K562 (cell line): Measurements from ENCODE around the gene LCE1D. TPM values are rescaled to one million over a fixed set of nuclear protein-coding genes. Genes with fewer than 3 reads are reported as not detected.
A peak's percentile ranks its signal among the peaks of the same experiment; 100 is the strongest.

ENCODE experiments used
- ATAC-seq: fragments of 200-7000 bp; cut with Tn5 transposase; 3 replicates; pipeline ENCODE4 v1.9.1; 2020; ENCODE audit warnings: moderate library complexity
- BruUV-seq: library from RNA; stranded (reverse); fragments of 400-500 nt; replicated peaks from 2 replicates; lab custom pipeline; 2021; lab: Mats Ljungman, UMichigan
- CTCF ChIA-PET: fragments of 300-600 bp; formaldehyde crosslinking; extraction: SDS; loops from one replicate; lab custom pipeline; 2021; ENCODE audit warnings: low intra/inter-chr PET ratio; lab: Yijun Ruan, JAX
- POLR2A ChIA-PET: fragments of 300-600, 350-650 bp; sonication (Branson Sonifier 250); formaldehyde crosslinking; extraction: SDS; loops from one replicate; lab custom pipeline; 2021; ENCODE audit warnings: antibody characterized with exemption, inconsistent platforms; lab: Yijun Ruan, JAX
- DNase-seq, 4 experiments: peaks; one replicate each; pipeline versions ENCODE4 v3.0.0 to v3.0.0-alpha.2; 2011 to 2018; ENCODE audit warnings: low spot score in 3 of 4, mixed read lengths in 3 of 4; ENCODE audit errors: extremely low read depth in 1 of 4
- FAIRE-seq: peaks from 2 replicates; lab custom pipeline; 2011; peaks lifted over from hg19 to GRCh38; lab: Jason Lieb, UNC
- H2AFZ ChIP-seq: 2 replicates; pipeline ENCODE4 v1.6.0; 2011; ENCODE audit warnings: low read depth, low read length, control low read depth, inconsistent platforms
- H3K27ac ChIP-seq: fragments of 200-600 bp; 3 replicates; pipeline ENCODE4 v1.8.0; 2011; ENCODE audit warnings: low read depth, mild to moderate bottlenecking, control low read depth, inconsistent platforms, low read length, moderate library complexity, mixed read lengths; ENCODE audit errors: extremely low read depth
- H3K27me3 ChIP-seq, 2 experiments: fragments of 300-600 bp in 1 of 2; 2 replicates in 1 of 2; 3 replicates in 1 of 2; pipeline versions ENCODE4 v1.6.0 to v1.8.0; 2011; ENCODE audit warnings: inconsistent platforms in 2 of 2, low read length in 2 of 2, mild to moderate bottlenecking in 1 of 2, mixed read lengths in 1 of 2, moderate library complexity in 1 of 2; ENCODE audit not compliant: control insufficient read depth in 2 of 2, insufficient read depth in 2 of 2
- H3K36me3 ChIP-seq: fragments of 300-600 bp; 3 replicates; pipeline ENCODE4 v1.8.0; 2011; ENCODE audit warnings: mild to moderate bottlenecking, low read length, inconsistent platforms; ENCODE audit not compliant: control insufficient read depth, insufficient read depth
- H3K4me1 ChIP-seq, 2 experiments: fragments of 200-600 bp in 1 of 2; replicated peaks in 1 of 2; 2 replicates in 1 of 2; 3 replicates in 1 of 2; pipeline versions ENCODE4 v1.5.1 to v1.8.0; 2011; ENCODE audit warnings: inconsistent platforms in 2 of 2, low read length in 2 of 2, mild to moderate bottlenecking in 1 of 2, mixed read lengths in 1 of 2, moderate library complexity in 1 of 2; ENCODE audit not compliant: control insufficient read depth in 2 of 2, insufficient read depth in 2 of 2
- H3K4me2 ChIP-seq: 2 replicates; pipeline ENCODE4 v1.6.1; 2011; ENCODE audit warnings: low read length, control low read depth, inconsistent platforms, mixed read lengths; ENCODE audit not compliant: insufficient read depth
- H3K4me3 ChIP-seq: fragments of 200-600 bp; sonication (generic), shearing (Covaris generic); 2 replicates; pipeline ENCODE4 v1.5.1; 2016; ENCODE audit warnings: control low read depth, inconsistent platforms
- H3K79me2 ChIP-seq: fragments of 200-600 bp; 3 replicates; pipeline ENCODE4 v1.8.0; 2011; ENCODE audit warnings: low read length, inconsistent platforms; ENCODE audit not compliant: control insufficient read depth, insufficient read depth
- H3K9ac ChIP-seq, 2 experiments: 2 replicates each; pipeline versions ENCODE4 v1.6.0 to v1.6.1; 2011; ENCODE audit warnings: low read depth in 2 of 2, low read length in 2 of 2, control low read depth in 1 of 2, inconsistent platforms in 1 of 2, mild to moderate bottlenecking in 1 of 2, mixed read lengths in 1 of 2; ENCODE audit not compliant: insufficient read depth in 1 of 2
- H3K9me1 ChIP-seq: one replicate; pipeline ENCODE4 v1.6.0; 2011; ENCODE audit warnings: inconsistent platforms, mild to moderate bottlenecking, low read length, moderate library complexity; ENCODE audit not compliant: control insufficient read depth, insufficient read depth
- H3K9me3 ChIP-seq: replicated peaks from 2 replicates; pipeline ENCODE4 v1.5.1; 2011; ENCODE audit warnings: low read depth, low read length, inconsistent platforms; ENCODE audit not compliant: control insufficient read depth, insufficient read depth
- H4K20me1 ChIP-seq: replicated peaks from 2 replicates; pipeline ENCODE4 v1.6.1; 2011; ENCODE audit warnings: low read length, inconsistent platforms, mixed read lengths; ENCODE audit not compliant: control insufficient read depth, insufficient read depth
- CHD1 ChIP-seq: fragments of 200-600 bp; sonication (generic); IDR thresholded peaks from one replicate; pipeline ENCODE4 v1.6.1; 2012; ENCODE audit warnings: mild to moderate bottlenecking, moderate library complexity, low read length, inconsistent platforms
- HCFC1 ChIP-seq: IDR thresholded peaks from 2 replicates; pipeline ENCODE4 v1.6.1; 2012; ENCODE audit warnings: low read depth, low read length, improper control_type of control experiment
- MAFF ChIP-seq: IDR thresholded peaks from 2 replicates; pipeline ENCODE4 v1.6.1; 2012; ENCODE audit warnings: low read length, improper control_type of control experiment
- MAFK ChIP-seq: IDR thresholded peaks from 2 replicates; pipeline ENCODE4 v1.6.1; 2011; ENCODE audit warnings: low read length, improper control_type of control experiment
- MCM7 ChIP-seq, 2 experiments: fragments of 450-650 bp; IDR thresholded peaks; 2 replicates each; pipeline ENCODE4 v1.6.1; 2016 to 2018
- PRPF4 ChIP-seq: fragments of 200-400 bp; formaldehyde crosslinking; IDR thresholded peaks from one replicate; pipeline ENCODE4 v1.6.1; 2017; ENCODE audit warnings: low read length, low read depth, mild to moderate bottlenecking; ENCODE audit not compliant: insufficient read depth, poor library complexity, severe bottlenecking
- SIRT6 ChIP-seq: IDR thresholded peaks from one replicate; pipeline ENCODE4 v1.6.1; 2012; ENCODE audit warnings: low read depth, mild to moderate bottlenecking, control low read depth, inconsistent platforms, low read length, moderate library complexity
- TAF7 ChIP-seq: fragments of 450-650 bp; IDR thresholded peaks from 2 replicates; pipeline ENCODE4 v1.6.1; 2016; ENCODE audit warnings: missing genetic modification characterization, missing compliant biosample characterization
- ZNF263 ChIP-seq: sonication (generic); formaldehyde crosslinking; IDR thresholded peaks from 2 replicates; pipeline ENCODE4 v1.8.0; 2022; ENCODE audit warnings: mild to moderate bottlenecking, missing genetic modification reagents, borderline replicate concordance
- ZNF316 ChIP-seq: fragments of 450-650 bp; IDR thresholded peaks from 2 replicates; pipeline ENCODE4 v1.6.1; 2016
- WGBS: fragments of 100-300 bp; shearing (Covaris generic); methylation state at CpG from one replicate; pipeline ENCODE4 v1.1.6; 2016; ENCODE audit warnings: low coverage, mixed read lengths; ENCODE audit not compliant: insufficient coverage; ENCODE audit errors: missing lambda C conversion rate; 5-methylcytosine and 5-hydroxymethylcytosine counted together
- in situ Hi-C: fragments of 300-500 bp; cut with MboI; formaldehyde crosslinking; loops from 4 replicates; pipeline ENCODE4 v1.15.0; 2018; ENCODE audit warnings: inconsistent platforms, mixed read lengths
- intact Hi-C: fragments of 100-400 bp; cut with micrococcal nuclease; formaldehyde crosslinking; loops from 2 replicates; pipeline ENCODE4 v1.14.2; 2022
- polyA plus RNA-seq, 8 experiments: library from polyadenylated mRNA; depleted of rRNA in 4 of 8; stranded (reverse) in 5 of 8; unstranded in 3 of 8; fragments of >200 nt; fragmentation: Nextera tagmentation in 2 of 8; fragmentation: Illumina TruSeq in 1 of 8; extraction: Ambion mirVana in 2 of 8; extraction: Trizol in 1 of 8; gene quantifications; 2 replicates each; pipeline versions ENCODE4 v1.2.1 to v1.2.3, GENCODE V29; 2011 to 2014; ENCODE audit warnings: inconsistent platforms in 1 of 8, missing spikeins in 1 of 8
- total RNA-seq, 7 experiments: library from RNA; depleted of rRNA in 6 of 7; stranded (reverse); fragments of >200 nt in 6 of 7; fragmentation: Illumina TruSeq in 2 of 7; extraction: Trizol in 2 of 7; gene quantifications; 2 replicates each; pipeline versions ENCODE4 v1.2.1 to v1.2.3, GENCODE V29; 2011 to 2021; ENCODE audit warnings: low replicate concordance in 1 of 7

The LCE1D gene
- total and polyA plus RNA-seq, 9 of the 15 experiments (the other 6 are each of a cell fraction or from before 2014, with no cell fraction given) = not detected

DNA sequence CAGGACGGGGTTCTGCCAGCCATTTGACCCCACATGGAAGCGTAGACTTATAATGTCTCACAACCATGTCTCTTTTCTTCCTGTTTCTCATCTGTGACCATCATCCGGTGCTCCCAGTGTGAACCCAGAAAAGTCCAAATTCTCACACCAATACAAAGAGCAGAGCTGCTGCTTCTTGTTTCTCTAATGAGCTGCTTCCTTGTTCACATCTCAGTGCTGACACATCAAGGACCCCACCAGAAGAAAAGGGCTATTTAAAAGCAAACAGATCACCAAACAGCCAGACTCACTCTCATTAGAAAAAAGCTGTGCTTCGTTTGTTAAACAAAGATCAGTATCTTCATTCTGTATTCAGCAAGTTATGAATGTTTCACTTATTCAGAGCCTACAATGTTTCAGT lies 835 bp upstream of the LCE1D start (continued):
- TF ChIP-seq PRPF4 (no peak), MCM7 (IDR thresholded peaks at IDR 0.05) (no peak), CHD1 (no peak), ZNF263 (CRISPR knock-in tag) (no peak), TAF7 (tag) (no peak)
- TF ChIP-seq, all 486 proteins: peak for 0

DNA sequence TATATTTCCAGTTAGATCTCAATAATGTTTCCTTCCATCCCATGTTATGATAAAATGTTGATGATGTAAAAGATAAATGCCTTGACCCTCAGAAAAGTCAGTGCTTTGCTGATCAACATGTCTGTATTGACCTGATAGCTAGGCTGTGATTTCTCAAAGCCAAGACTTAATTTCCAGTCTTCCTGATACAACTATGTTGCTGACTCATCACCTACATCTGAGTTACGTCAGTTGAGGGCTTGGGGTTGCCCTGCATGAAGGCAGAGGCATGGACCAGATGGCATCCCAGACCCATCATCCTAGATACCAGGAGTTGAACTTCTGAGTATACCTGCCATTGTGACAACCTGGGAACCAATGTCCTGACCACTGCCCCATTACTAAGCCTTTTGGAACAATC lies 4.8 kb downstream of the LCE1D start:
- Histone ChIP-seq H3K4me1 (no peaks in the 10 kb centered on the region), H2AFZ (no peak overlapping the region), H3K9ac (no peak overlapping the region), H3K27ac (no peak overlapping the region), H3K4me2 (no peak overlapping the region), H3K9me1 (no peaks in the 10 kb centered on the region), H3K27me3 (no peaks in the 10 kb centered on the region), H3K79me2 (no peaks in the 10 kb centered on the region), H3K36me3 (no peaks in the 10 kb centered on the region), H4K20me1 (no peaks in the 10 kb centered on the region), H3K9me3 (no peaks in the 10 kb centered on the region), H3K4me3 (no peak overlapping the region)
- BruUV-seq = no TSS peak
- WGBS = 0% methylated on average over 1 of the region's 1 CpG
- POLR2A ChIA-PET = interaction anchor here (0.6 kb wide), 1 partner anchor 447 kb away, joined by 3 read pairs; no protein-coding TSS in a partner anchor
- intact Hi-C loops = no loop called here
- in situ Hi-C loops = no loop called here
- CTCF ChIA-PET = no interaction called here
- ATAC-seq (no peak), FAIRE-seq (no peak), DNase-seq (no peak)
- TF ChIP-seq MAFF (0 out of 2 replicates have a peak, but pooled peaks have one; percentile 8), HCFC1 (no peak), MAFK (0 out of 2 replicates have a peak, but pooled peaks have one; percentile 18), ZNF316 (peak; percentile 59; the same call in 1 of the 2 replicates), SIRT6 (no peak)
